Breast epithelium (tissue), 3 donors: ENCODE measurements around the gene CTCF.

Experiments
- CTCF ChIP-seq, 3 donors: fragments of 450-650 bp; IDR thresholded peaks; one replicate each; pipeline ENCODE4 v1.5.1; 2016 to 2017; ENCODE audit warnings: antibody characterized with exemption in 3 of 3, mild to moderate bottlenecking in 3 of 3, moderate library complexity in 3 of 3
- POLR2A ChIP-seq: fragments of 450-650 bp; IDR thresholded peaks from one replicate; pipeline ENCODE4 v1.6.1; 2016; ENCODE audit warnings: antibody characterized with exemption, mild to moderate bottlenecking, moderate library complexity

- TF ChIP-seq CTCF (IDR thresholded peaks at IDR 0.05) (no peak), POLR2A (no peak)
Measured at GRCh38 chr16:67517155-67517445, 45.2 kb upstream of the CTCF start.
